Left ventricle myocardium superior (tissue), 1 donor: ENCODE measurements around the gene NANOG. TPM values are rescaled to one million over a fixed set of nuclear protein-coding genes. Genes with fewer than 3 reads are reported as not detected.
"Not testable (repeated sequence)": the region's sequence is repeated elsewhere in the genome, so short reads cannot be mapped to it uniquely, and the experiment has no call there.

Experiments
- ATAC-seq: fragments of 200-7000 bp; cut with Tn5 transposase; one replicate; pipeline ENCODE4 v1.9.1; 2020; ENCODE audit warnings: mild to moderate bottlenecking, moderate library complexity
- DNase-seq: peaks from one replicate; pipeline ENCODE4 v3.0.0-alpha.2; 2020
- intact Hi-C: fragments of 100-400 bp; cut with micrococcal nuclease; formaldehyde crosslinking; loops from one replicate; pipeline ENCODE4 v1.11.0; 2022
- total RNA-seq: library from RNA; stranded (reverse); fragmentation: NEBNext Ultra II Directional; extraction: Animal tissue kit (Norgen Biotek cat#: 25700); gene quantifications from one replicate; pipeline ENCODE4 v1.2.1, GENCODE V29; 2021
- donor health status: DM: no; HTN: yes; CAD: no; lungs with severe emphysema.

Gene NANOG
- total RNA-seq, 1 donor from 2014 or later = not detected

- no peak for ATAC-seq
- intact Hi-C loops = no loop called here
- DNase-seq = no peak
These were observed 8.6 kb downstream of the NANOG start for GRCh38 chr12:7797698-7798398.

- DNase-seq, intact Hi-C loops, ATAC-seq: not testable (repeated sequence)
These were observed 9.6 kb downstream of the NANOG start for GRCh38 chr12:7798750-7799308.

- no peak for DNase-seq
- intact Hi-C loops = no loop called here
- ATAC-seq = no peak
These were observed 12.3 kb downstream of the NANOG start for GRCh38 chr12:7801460-7801859.

GRCh38 chr12:7806319-7806718 lies 17.1 kb downstream of the NANOG start:
- not testable (repeated sequence) for DNase-seq, ATAC-seq
- intact Hi-C loops = loop anchor here (5.0 kb wide), 1 partner anchor 129 kb away; no protein-coding TSS in a partner anchor

GRCh38 chr12:7806863-7807487 lies 17.8 kb downstream of the NANOG start:
- peak; percentile 56 for ATAC-seq
- intact Hi-C loops = loop anchor here (5.0 kb wide), 1 partner anchor 130 kb away; no protein-coding TSS in a partner anchor
- DNase-seq = peak; percentile 42

- ATAC-seq, DNase-seq, intact Hi-C loops: not testable (repeated sequence)
These were observed 36.6 kb downstream of the NANOG start for GRCh38 chr12:7825754-7826153.

- intact Hi-C loops, DNase-seq, ATAC-seq: not testable (repeated sequence)
These were observed 40.5 kb downstream of the NANOG start for GRCh38 chr12:7829737-7830136.

- no peak for DNase-seq
- intact Hi-C loops = no loop called here
- ATAC-seq = no peak
These were observed 43.0 kb downstream of the NANOG start for GRCh38 chr12:7832059-7832696.

GRCh38 chr12:7833201-7833600 lies 44.0 kb downstream of the NANOG start:
- ATAC-seq, intact Hi-C loops, DNase-seq: not testable (repeated sequence)

GRCh38 chr12:7833831-7834230 lies 44.6 kb downstream of the NANOG start:
- no peak for DNase-seq
- intact Hi-C loops = no loop called here
- no peak for ATAC-seq

- no peak for ATAC-seq
- no peak for DNase-seq
- intact Hi-C loops = no loop called here
These were observed 45.5 kb downstream of the NANOG start for GRCh38 chr12:7834701-7835100.

GRCh38 chr12:7835116-7835515 lies 45.9 kb downstream of the NANOG start:
- intact Hi-C loops = no loop called here
- ATAC-seq (no peak), DNase-seq (no peak)

- no peak for ATAC-seq
- intact Hi-C loops = no loop called here
- DNase-seq = no peak
These were observed 46.6 kb downstream of the NANOG start for GRCh38 chr12:7835766-7836165.

GRCh38 chr12:7837366-7837765 lies 48.2 kb downstream of the NANOG start:
- DNase-seq (no peak), ATAC-seq (no peak)
- intact Hi-C loops = no loop called here

GRCh38 chr12:7839226-7839625 lies 50.0 kb downstream of the NANOG start:
- DNase-seq = peak; percentile 51
- intact Hi-C loops, ATAC-seq: not testable (repeated sequence)

GRCh38 chr12:7839848-7840247 lies 50.6 kb downstream of the NANOG start:
- DNase-seq, ATAC-seq, intact Hi-C loops: not testable (repeated sequence)

- ATAC-seq, intact Hi-C loops, DNase-seq: not testable (repeated sequence)
These were observed 53.2 kb downstream of the NANOG start for GRCh38 chr12:7842444-7842843.

- ATAC-seq = peak; percentile 56
- not testable (repeated sequence) for DNase-seq
These were observed 53.9 kb downstream of the NANOG start for GRCh38 chr12:7843149-7843548.

GRCh38 chr12:7843583-7843982 lies 54.4 kb downstream of the NANOG start:
- peak; percentile 21 for ATAC-seq

More at GRCh38 chr12:7843149-7843548, 53.9 kb downstream of the NANOG start:
- intact Hi-C loops = not testable (repeated sequence)

GRCh38 chr12:7844116-7844515 lies 54.9 kb downstream of the NANOG start:
- intact Hi-C loops = no loop called here
- ATAC-seq (no peak), DNase-seq (no peak)

More at GRCh38 chr12:7843583-7843982, 54.4 kb downstream of the NANOG start:
- DNase-seq, intact Hi-C loops: not testable (repeated sequence)
